Activated CD4-positive, alpha-beta T cell treated with anti-CD3 and anti-CD28 coated beads for 24 hours (primary cell): ENCODE measurements around the gene RABL6.

Experiments
- DNase-seq, 2 donors: peaks; one replicate each; pipeline ENCODE4 v3.0.0-alpha.2; 2020; ENCODE audit warnings: low read depth in 2 of 2

RABL6 gene

GRCh38 chr9:136814725-136815421, 7.1 kb downstream of the RABL6 start:
- DNase-seq = no peak

DNA sequence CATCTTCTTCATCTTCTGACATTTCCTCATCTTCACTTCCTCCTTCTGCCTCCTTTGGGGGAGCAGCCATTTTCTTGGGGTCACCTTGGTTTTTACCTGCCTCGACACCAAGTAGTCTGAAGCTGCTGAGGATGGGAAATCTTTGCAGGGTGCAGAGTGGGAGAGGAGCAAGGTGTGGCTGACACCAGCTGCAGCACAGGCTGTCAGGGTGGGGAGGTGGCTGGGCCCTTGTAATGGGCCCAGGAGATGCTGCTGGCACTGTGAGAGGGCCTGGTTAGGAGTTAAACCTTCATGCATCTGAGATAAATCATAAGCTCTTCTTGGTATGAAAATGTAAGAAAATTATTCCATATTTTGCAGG, 7.7 kb downstream of the RABL6 start:
- no peak for DNase-seq

DNA sequence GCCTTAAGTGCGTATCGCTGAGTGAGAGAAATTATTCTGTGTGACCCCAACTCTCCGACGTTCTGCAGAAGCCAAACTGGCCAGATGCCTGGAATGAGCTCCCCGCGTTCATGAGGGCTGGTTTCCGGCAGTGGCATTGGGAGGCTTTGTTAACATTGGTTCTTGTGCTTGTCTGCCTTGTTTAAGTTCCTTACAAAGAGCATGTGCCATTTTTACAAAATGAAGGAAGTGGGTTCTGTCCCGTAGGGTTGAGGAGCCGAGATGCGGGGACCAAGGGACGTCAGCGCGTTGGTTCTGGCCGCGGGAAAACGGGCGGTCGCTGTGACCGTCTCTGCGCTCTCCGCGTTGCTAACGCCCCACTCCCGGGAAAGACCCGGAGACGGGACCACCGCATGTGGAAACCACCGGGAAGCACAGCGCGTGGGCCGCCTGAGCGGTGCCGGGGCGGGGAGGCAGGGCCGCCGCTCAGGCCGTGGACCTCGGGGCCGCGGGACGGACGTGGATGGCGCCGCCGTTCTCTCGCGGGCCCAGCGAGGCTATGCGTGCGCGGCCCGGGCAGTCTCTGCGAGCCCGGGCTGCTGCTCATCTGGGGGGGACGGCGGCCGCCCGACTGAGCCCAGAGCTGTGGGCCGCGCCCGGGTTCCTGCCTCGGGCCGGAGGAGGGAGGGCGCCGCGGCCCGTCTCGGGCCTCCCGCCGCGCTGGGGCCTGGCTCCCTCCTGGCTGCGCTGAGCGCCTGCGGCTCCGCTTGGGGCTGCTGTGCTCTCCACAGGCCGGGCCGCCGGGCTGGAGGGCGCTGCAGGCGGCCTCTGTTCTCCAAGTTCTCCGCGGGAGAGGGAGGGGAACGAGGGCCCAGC, 13.4 kb downstream of the RABL6 start:
- DNase-seq = no peak

- DNase-seq = no peak
These were observed 14.2 kb downstream of the RABL6 start for GRCh38 chr9:136821826-136822544.

GRCh38 chr9:136823136-136824046, 15.6 kb downstream of the RABL6 start:
- no peak for DNase-seq

DNA sequence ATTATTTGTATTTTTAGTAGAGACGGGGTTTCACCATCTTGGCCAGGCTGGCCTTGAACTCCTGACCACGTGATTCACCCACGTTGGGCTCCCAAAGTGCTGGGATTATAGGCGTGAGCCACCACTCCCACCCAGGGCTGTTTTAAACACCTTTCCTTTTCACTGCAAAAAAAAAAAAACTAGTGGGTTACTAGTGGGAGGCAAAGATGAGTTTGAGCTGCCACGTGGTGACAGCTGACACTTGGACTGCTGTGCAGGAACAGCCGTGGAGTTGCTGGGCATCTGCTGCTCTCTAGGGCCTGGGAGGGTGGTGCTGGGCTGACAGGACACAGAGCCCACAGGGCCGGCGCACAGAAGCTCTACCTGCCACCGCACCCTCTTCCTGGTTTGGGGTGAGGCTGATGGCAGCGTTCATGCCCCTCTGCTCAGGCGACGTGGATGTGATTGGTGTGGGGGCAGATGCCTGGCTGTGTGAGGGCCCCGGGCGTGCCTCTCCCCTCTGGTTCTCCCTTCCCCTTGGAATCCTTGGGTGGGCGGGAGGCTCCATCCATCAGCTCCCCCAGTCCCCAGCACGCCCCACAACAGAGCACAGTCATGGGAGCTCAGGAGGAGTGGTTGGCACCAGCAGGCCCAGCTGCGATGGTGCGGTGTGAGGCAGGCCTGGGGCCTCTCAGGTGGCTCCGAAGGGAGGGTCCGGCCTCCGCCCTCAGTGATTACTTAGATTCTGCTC, 16.9 kb downstream of the RABL6 start:
- DNase-seq = no peak

- no peak for DNase-seq
These were observed 17.8 kb downstream of the RABL6 start for GRCh38 chr9:136825295-136826187.

- DNase-seq = no peak
These were observed 18.4 kb downstream of the RABL6 start for GRCh38 chr9:136826188-136826541.

- no peak for DNase-seq
These were observed 19.2 kb downstream of the RABL6 start for GRCh38 chr9:136826703-136827582.

GRCh38 chr9:136827794-136828473, 20.2 kb downstream of the RABL6 start:
- DNase-seq = no peak

GRCh38 chr9:136828474-136829140, 20.9 kb downstream of the RABL6 start:
- no peak for DNase-seq

GRCh38 chr9:136829412-136829811, 21.7 kb downstream of the RABL6 start:
- no peak for DNase-seq

DNA sequence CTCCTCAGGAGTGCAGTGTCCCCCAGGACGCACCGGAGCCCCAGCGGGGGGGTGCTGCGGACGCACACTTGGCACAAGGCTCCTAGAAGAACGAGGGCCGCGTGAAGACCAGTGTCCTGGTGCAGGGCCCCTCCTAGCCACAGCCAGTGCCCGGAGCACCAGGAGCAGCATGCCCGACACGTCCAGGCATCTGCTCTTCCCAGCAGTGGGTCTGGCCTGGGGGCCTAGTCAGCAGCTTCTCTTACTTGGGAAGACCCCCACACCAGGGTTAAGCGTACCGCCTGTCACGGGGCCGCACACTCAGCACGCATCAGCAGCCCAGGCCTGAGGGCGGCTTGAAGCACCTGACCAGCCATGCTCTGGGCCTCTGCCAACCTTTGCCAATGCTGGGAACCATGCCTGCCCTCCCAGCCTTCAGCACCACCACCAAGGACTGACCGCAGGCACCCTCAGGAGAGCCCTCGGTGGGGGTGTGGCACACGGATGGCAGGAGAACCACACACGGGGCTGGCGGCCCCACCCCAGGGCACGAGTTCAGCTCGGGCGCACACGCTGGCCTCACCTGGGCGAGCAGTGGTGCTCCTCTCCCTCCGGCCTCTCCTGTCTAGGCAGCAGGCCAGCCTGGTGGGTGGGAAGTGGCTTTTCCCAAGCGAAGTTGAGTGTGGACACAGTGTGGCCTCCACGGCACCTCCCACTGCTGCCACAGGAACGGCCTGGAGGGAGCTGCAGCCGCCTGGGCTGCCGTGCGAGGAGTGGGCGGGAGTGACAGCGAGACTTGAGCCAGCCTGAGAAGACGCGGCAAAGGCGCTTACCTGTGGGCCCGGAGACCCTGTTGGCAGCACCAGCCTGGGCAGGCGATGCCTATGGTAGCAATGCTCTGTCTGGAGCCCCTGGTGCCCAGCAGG, 22.5 kb downstream of the RABL6 start:
- no peak for DNase-seq

DNA sequence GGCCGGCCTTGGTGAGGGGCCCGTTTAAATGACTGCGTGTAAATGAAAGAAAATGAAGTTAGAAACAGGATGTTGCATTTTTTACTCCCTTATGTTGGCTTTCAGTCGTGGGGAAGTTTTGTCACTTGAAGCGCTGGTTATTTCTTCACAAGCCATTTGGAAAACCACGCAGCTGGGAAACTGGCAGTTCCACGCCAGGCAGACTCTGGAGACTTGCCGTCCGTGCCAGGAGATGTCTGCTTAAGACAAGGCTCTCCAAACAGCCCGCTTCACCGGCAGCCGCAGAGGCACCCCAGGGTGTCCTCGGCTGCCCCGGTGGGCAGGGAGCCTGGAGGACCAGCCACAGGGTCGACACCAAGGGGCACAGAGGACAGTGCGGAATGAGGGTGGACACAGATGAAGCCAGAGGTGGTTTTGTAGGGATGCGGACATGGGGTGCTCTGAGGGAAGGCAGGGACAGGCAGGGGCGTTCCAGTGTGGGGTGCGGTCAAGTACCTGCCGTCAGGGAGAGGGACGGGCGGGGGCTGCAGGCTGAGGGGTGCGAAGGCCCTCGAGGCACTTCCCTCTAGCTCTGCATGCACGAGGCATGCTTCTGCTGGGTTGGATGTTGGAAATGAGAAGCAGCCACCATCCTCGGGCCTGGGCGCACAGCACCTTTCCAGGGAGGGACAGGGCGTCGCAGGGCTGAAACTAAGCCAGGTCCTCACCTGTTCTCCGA, 23.4 kb downstream of the RABL6 start:
- no peak for DNase-seq

- DNase-seq = no peak
These were observed 24.0 kb downstream of the RABL6 start for GRCh38 chr9:136831720-136832104.

DNA sequence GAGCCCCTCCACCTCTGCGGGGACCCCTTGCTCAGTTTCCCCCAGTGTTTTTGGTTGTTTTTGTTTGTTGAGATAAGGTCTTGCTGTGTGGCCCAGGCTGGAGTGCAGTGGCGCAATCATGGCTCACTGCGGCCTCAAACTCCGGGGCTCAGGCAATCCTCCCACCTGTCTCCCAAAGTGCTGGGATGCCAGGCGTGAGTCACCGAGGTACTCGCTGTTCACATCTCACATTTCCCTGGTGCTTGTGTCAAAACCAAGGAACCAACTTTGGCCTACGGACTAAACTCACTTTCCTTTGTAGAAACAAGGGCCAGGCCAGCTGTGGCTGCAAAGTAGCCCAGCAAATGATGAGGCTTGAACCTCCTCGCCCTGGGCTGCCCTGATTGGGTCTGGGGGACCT, 24.8 kb downstream of the RABL6 start:
- DNase-seq = no peak
